CD4-positive, alpha-beta T cell (primary cell): ENCODE measurements around the gene OPCML. TPM values are rescaled to one million over a fixed set of nuclear protein-coding genes. Genes with fewer than 3 reads are reported as not detected.

Source experiments
- ATAC-seq: fragments of 200-7000 bp; cut with Tn5 transposase; one replicate; pipeline ENCODE4 v1.10.0; 2022; ENCODE audit warnings: mild to moderate bottlenecking; ENCODE audit not compliant: poor library complexity
- CTCF ChIA-PET: fragments of 350-600 bp; sonication (Branson Sonifier 250); formaldehyde crosslinking; loops from one replicate; lab custom pipeline; 2021; ENCODE audit warnings: antibody characterized with exemption, inconsistent platforms; lab: Charles Lee
- POLR2A ChIA-PET: fragments of 350-600 bp; sonication (Branson Sonifier 250); formaldehyde crosslinking; loops from one replicate; lab custom pipeline; 2021; ENCODE audit warnings: antibody characterized with exemption, inconsistent platforms; lab: Charles Lee
- DNase-seq, 14 experiments: peaks; one replicate each; pipeline ENCODE4 v3.0.0-alpha.2; 2013 to 2020; ENCODE audit warnings: mixed read lengths in 2 of 14
- H3K27ac ChIP-seq, 2 donors: one replicate each; pipeline versions ENCODE4 v1.5.1 to v1.7.0; 2013; ENCODE audit warnings: low read length in 2 of 2, low read depth in 1 of 2, mild to moderate bottlenecking in 1 of 2
- H3K27me3 ChIP-seq, 2 experiments: 1 replicate in 1 of 2; 2 replicates in 1 of 2; pipeline versions ENCODE4 v1.6.1 to v1.7.0; 2013; ENCODE audit warnings: low read length in 2 of 2, control low read depth in 1 of 2, mild to moderate bottlenecking in 1 of 2, moderate library complexity in 1 of 2; ENCODE audit not compliant: insufficient read depth in 2 of 2, control insufficient read depth in 1 of 2
- H3K36me3 ChIP-seq: one replicate; pipeline ENCODE4 v1.6.1; 2013; ENCODE audit warnings: low read length, control low read depth; ENCODE audit not compliant: insufficient read depth
- H3K4me1 ChIP-seq: one replicate; pipeline ENCODE4 v1.6.1; 2013; ENCODE audit warnings: low read length, control low read depth; ENCODE audit not compliant: insufficient read depth
- H3K4me3 ChIP-seq: one replicate; pipeline ENCODE4 v1.5.1; 2013; ENCODE audit warnings: mild to moderate bottlenecking, low read length, moderate library complexity
- H3K9me3 ChIP-seq, 2 experiments: 1 replicate in 1 of 2; 2 replicates in 1 of 2; pipeline versions ENCODE4 v1.6.1 to v1.7.0; 2013; ENCODE audit warnings: low read length in 2 of 2, mild to moderate bottlenecking in 2 of 2, control low read depth in 1 of 2, moderate library complexity in 1 of 2; ENCODE audit not compliant: control insufficient read depth in 1 of 2, insufficient read depth in 1 of 2
- H3K27ac Mint-ChIP-seq: one replicate; pipeline ENCODE4 v1.8.0; 2020; ENCODE audit warnings: mixed read lengths
- H3K27me3 Mint-ChIP-seq: one replicate; pipeline ENCODE4 v1.8.0; 2021; ENCODE audit warnings: mixed read lengths
- H3K36me3 Mint-ChIP-seq: one replicate; pipeline ENCODE4 v1.8.0; 2021; ENCODE audit warnings: low read depth, mixed read lengths
- H3K4me1 Mint-ChIP-seq: one replicate; pipeline ENCODE4 v1.8.0; 2021; ENCODE audit warnings: low read depth, mixed read lengths
- H3K4me3 Mint-ChIP-seq: one replicate; pipeline ENCODE4 v1.8.0; 2020; ENCODE audit warnings: mild to moderate bottlenecking, mixed read lengths
- H3K9me3 Mint-ChIP-seq: one replicate; pipeline ENCODE4 v1.8.0; 2020; ENCODE audit warnings: mixed read lengths
- CTCF ChIP-seq: fragments of 200-600 bp; IDR thresholded peaks from one replicate; pipeline ENCODE4 v1.8.0; 2022; ENCODE audit warnings: antibody characterized with exemption, mild to moderate bottlenecking
- intact Hi-C, 2 experiments: fragments of 100-400 bp; cut with DNase I in 1 of 2; cut with micrococcal nuclease in 1 of 2; formaldehyde crosslinking; loops; one replicate each; pipeline versions ENCODE4 v1.15.1 to v1.9.0; 2023 to 2025; cut with DNase I, micrococcal nuclease
- total RNA-seq, 174 experiments: library from RNA in 2 of 174; stranded (reverse) in 2 of 174; gene quantifications; one replicate each; pipeline ENCODE4 v1.2.3 and lab custom pipeline; 2021 to 2026

Gene OPCML
- total RNA-seq, 2 experiments from 2014 or later = not detected

DNA sequence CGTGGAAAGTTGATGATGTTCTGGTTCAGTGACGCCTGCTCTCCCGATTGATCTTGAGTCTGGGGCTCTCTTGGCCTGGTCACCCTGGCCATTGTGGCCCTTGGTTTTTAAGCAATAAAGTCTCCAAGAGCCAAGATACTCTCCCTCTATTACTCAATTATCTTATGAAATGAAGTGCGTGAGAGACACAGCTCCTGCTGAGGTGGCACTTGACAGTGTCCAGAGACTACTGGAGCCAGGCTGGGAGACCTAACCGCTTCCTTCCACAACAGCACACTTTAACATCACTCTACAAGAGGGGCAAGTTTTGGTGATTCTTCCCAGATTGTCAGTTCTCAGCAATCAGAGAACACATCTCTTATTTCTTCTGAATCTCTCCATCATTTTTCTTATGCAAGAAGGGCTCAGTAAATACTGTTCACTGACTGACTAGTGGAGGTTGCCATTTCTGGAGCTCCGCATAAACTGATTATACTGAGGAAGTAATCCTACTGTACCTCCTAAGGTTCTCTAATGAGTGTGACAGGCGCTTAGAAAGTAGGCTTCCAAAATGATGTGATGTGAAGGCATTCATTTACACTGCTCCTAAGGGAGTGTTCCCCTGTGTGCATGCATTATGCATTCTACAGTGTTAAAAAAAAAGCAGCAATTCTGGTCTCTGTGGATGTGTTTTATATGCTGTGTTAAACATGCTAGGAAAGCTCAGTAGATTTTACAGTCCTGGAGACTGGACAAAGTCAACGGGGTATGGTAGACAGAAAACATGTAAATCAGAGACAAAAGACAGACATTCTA lies 968.0 kb downstream of the OPCML start:
- no peak overlapping the region for H3K27ac Mint-ChIP-seq
- no peaks in the 10 kb centered on the region for H3K36me3 ChIP-seq
- ChIA-PET POLR2A (no interaction called here), CTCF (no interaction called here)
- peaks cover 9% of the 10 kb centered on the region for H3K9me3 Mint-ChIP-seq
- no peaks in the 10 kb centered on the region for H3K36me3 Mint-ChIP-seq
- H3K4me1 Mint-ChIP-seq = no peaks in the 10 kb centered on the region
- no peaks in the 10 kb centered on the region for H3K4me1 ChIP-seq
- no peak overlapping the region for H3K4me3 Mint-ChIP-seq
- no peak for DNase-seq
- no peak for ATAC-seq
- no peaks in the 10 kb centered on the region for H3K27me3 Mint-ChIP-seq
- no peak overlapping the region for H3K27ac ChIP-seq
- intact Hi-C loops = no loop called here
- TF ChIP-seq CTCF = no peak
- no peak overlapping the region for H3K4me3 ChIP-seq
- H3K9me3 ChIP-seq = peaks cover 0 to 8% of the 10 kb centered on the region in 2 experiments
- H3K27me3 ChIP-seq = no peaks in the 10 kb centered on the region

DNA sequence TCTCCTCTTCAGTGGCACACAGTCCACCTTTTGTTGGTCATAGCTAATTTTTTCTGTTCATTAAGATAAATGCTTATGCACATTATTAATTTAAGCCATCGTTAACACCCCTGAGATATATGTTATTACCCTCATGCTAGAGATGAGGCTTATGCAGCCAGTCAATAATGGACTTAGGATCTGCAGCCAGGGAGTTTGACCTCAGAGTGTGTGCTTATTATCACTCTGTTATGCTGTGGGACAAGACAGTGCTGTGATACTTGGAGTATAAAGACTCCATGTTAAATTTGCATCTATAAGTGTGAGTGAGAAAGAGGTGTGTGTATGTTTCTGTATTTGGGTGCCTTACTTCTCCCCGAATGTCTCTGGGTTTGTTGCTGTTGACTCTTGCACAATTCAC lies 969.3 kb downstream of the OPCML start:
- H3K27me3 Mint-ChIP-seq = no peaks in the 10 kb centered on the region
- H3K4me3 Mint-ChIP-seq = no peak overlapping the region
- Histone ChIP-seq H3K4me1 (no peaks in the 10 kb centered on the region), H3K4me3 (no peak overlapping the region), H3K36me3 (no peaks in the 10 kb centered on the region), H3K9me3 (peaks cover 0 to 3% of the 10 kb centered on the region in 2 experiments), H3K27me3 (no peaks in the 10 kb centered on the region), H3K27ac (no peak overlapping the region)
- H3K27ac Mint-ChIP-seq = no peak overlapping the region
- no peak for TF ChIP-seq CTCF
- intact Hi-C loops = no loop called here
- ATAC-seq (no peak), DNase-seq (no peak)
- CTCF ChIA-PET = no interaction called here
- H3K4me1 Mint-ChIP-seq = no peaks in the 10 kb centered on the region
- H3K36me3 Mint-ChIP-seq = no peaks in the 10 kb centered on the region
- peaks cover 9% of the 10 kb centered on the region for H3K9me3 Mint-ChIP-seq
- POLR2A ChIA-PET = no interaction called here

- no peak for DNase-seq
- Mint-ChIP-seq H3K4me3 (no peak overlapping the region), H3K27ac (no peak overlapping the region), H3K36me3 (no peaks in the 10 kb centered on the region), H3K9me3 (peaks cover 5% of the 10 kb centered on the region), H3K4me1 (no peaks in the 10 kb centered on the region), H3K27me3 (no peaks in the 10 kb centered on the region)
- ChIA-PET CTCF (no interaction called here), POLR2A (no interaction called here)
- no peak for TF ChIP-seq CTCF
- H3K27ac ChIP-seq = no peak overlapping the region
- no peaks in the 10 kb centered on the region for H3K36me3 ChIP-seq
- H3K4me1 ChIP-seq = no peaks in the 10 kb centered on the region
- H3K9me3 ChIP-seq = peaks cover 0 to 3% of the 10 kb centered on the region in 2 experiments
- ATAC-seq = no peak
- intact Hi-C loops = no loop called here
- H3K4me3 ChIP-seq = no peak overlapping the region
- H3K27me3 ChIP-seq = no peaks in the 10 kb centered on the region
These were observed 970.4 kb downstream of the OPCML start for GRCh38 chr11:132561937-132562336.
